ENCODE results near the gene SLC45A3. TPM values are rescaled to one million over a fixed set of nuclear protein-coding genes. Genes with fewer than 3 reads are reported as not detected.

Gene SLC45A3
- total and polyA plus RNA-seq, 2 of the 8 experiments (the other 6 are each of a cell fraction or from before 2014, with no cell fraction given): 13.0 to 14.3 TPM

- TF ChIP-seq GTF2F1 (IDR thresholded peaks at IDR 0.05; ENCODE audit: borderline replicate concordance, low read depth, low read length) (no peak), CTBP2 (IDR thresholded peaks at IDR 0.05; ENCODE audit: borderline replicate concordance, insufficient read depth, insufficient read length, low read length) (no peak), JUN (IDR thresholded peaks at IDR 0.05; ENCODE audit: low read depth, low read length) (no peak)
Measured at GRCh38 chr1:205701891-205702290, 21.6 kb upstream of the SLC45A3 start (continued).

All from H1 (cell line).